NOMO-1 treated with DMSO at 0.1 percent for 48 hours (cell line): ENCODE data around the gene MS4A13.
A peak's percentile ranks its signal among the peaks of the same experiment; 100 is the strongest.
"Not testable (repeated sequence)": the region's sequence is repeated elsewhere in the genome, so short reads cannot be mapped to it uniquely, and the experiment has no call there.

ENCODE experiments used
- DNase-seq: peaks from one replicate; lab custom pipeline; 2025; ENCODE audit not compliant: unreplicated experiment; lab: John Stamatoyannopoulos, UW

The MS4A13 gene

GRCh38 chr11:60530454-60531100 is 15.4 kb downstream of the MS4A13 start:
- DNase-seq: peak; percentile 21

GRCh38 chr11:60532383-60532782 is 17.2 kb downstream of the MS4A13 start:
- not testable (repeated sequence) for DNase-seq

GRCh38 chr11:60538627-60539026 is 23.4 kb downstream of the MS4A13 start:
- not testable (repeated sequence) for DNase-seq

DNA sequence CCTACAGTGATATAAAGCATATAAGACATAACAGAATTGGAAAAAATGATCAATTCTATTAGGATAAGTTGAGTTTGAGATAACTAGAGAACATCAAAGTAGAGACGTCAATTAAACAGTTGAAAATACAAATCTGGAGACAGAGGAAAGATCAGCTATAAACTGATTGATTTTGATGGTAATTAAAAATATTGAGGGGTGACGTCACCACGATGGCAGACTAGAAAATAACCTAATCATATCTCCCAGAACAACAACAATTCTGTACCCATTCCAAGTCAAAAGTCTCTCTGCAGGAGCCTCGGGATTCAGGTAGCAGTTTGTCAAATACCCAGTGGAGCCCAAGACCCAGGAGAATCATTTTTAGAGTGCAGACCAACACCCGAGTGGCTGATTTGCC is 28.9 kb downstream of the MS4A13 start:
- DNase-seq: no peak

DNA sequence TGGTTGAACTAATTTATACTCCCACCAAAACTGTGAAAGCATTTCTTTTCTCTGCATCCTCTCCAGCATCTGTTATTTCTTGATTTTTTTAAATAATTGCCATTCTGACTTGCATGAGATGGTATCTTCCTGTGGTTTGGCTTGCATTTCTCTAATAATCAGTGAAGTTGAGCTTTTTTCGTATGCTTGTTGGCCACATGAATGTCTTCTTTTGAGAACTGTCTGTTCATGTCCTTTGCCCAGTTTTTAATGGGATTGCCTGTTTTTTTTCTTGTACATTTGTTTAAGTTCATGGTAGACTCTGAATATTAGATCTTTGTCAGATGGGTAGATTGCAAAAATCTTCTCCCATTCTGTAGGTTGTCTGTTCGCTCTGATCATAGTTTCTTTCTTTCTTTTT is 46.1 kb downstream of the MS4A13 start:
- no peak for DNase-seq

DNA sequence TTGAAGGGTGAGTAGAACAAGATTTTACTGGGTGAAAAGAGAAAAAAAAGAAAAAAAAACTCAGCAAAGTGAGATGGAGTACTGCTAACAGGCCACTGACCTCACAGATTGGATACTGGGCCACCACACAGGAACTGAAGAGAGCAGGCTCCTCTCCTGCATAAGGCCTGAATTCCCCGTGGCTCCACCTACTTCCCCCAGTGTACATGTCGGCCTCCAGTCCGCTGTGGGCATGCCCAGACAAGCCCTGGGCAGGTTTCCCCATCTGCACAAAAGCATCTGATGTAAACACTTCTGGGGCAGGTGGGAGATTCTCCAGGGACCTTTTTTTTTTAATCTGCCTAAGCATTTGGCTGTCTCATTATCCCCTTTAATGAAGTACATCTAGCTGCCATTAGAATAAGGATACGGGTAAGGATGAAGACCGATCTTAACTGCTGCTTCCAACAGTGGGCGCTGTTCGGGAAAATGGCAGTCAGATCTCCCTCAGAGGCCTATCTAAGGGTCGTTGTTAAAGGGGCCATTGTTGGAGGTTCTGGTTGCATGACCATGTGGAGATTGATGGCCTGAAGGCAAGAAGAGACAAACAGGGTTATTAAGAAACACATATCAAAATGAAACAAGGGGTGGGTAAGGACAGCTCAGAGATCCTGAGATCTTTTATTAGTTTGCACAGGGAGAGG is 48.5 kb downstream of the MS4A13 start:
- DNase-seq: peak; percentile 46

- DNase-seq: peak; percentile 93
Observed at GRCh38 chr11:60566776-60567175, 51.6 kb downstream of the MS4A13 start.

DNA sequence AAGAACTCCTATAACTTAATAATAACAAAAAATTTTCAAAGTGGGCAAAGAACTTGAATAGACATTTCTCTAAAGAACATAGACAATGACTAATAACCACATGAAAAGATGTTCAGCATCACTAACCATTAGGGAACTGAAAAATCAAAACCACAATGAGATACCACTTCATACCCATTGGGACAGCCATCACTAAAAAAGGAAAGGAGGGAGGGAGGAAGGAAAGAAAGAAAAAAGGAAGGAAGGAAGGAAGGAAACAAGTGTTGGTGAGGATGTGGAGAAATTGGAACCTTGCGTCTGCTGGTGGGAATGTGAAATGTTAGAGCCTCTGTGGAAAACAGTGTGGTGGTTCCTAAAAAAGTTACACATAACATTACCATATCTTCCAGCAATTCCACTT is 55.8 kb downstream of the MS4A13 start:
- peak; percentile 21 for DNase-seq

DNA sequence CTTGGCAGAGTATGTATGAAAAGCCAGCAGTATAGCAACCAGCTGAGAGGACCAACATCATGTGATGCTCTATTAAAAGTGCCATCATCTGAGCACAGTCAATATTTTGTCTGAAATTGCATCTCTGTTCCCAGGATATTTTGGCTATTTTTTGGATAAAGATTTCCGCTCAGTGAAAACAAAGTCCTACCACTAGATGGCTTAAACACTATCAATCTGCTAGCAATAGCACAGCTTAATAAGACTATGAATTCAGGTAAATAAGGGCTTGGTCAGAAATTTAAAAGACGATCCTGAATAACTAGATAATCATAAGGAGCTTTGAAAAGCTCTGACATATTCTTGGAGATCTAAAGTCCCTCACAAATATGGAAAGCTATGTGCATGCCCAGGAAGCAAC is 74.4 kb downstream of the MS4A13 start:
- no peak for DNase-seq
